ENCODE data around the gene HIVEP3.

Gene HIVEP3

DNA sequence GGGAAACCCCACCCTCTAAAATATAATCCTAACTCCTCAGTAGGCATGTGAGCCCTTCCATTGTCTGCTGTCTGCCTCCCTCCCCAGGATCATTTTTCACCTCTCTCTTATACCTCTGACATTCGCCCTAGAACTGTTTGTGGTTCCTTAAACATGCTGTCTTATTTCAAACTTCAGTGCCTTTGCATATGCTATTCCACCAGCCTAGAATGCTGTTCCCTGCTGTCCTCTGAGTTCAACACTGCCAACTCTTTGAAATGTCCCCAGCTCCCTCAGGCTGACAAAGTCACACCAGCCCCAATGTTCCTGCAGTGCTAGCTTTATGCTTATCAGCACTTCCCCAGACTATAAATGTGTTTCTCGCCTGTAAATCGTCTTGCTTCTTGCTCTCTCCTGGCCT is 119.5 kb downstream of the HIVEP3 start:
- TF ChIP-seq SIN3A (IDR thresholded peaks at IDR 0.05; ENCODE audit: borderline replicate concordance, insufficient read depth, low read length) (no peak), POLR2AphosphoS5 (IDR thresholded peaks at IDR 0.05; ENCODE audit: low read depth, low read length) (no peak), TAF1 (IDR thresholded peaks at IDR 0.05; ENCODE audit: borderline replicate concordance, insufficient read depth, low read length) (no peak), FOXP2 (optimal IDR thresholded peaks at IDR 0.05; ENCODE audit: borderline replicate concordance, extremely low read depth, extremely low read length, insufficient read depth) (no peak)
- TF ChIP-seq, protein P1, sequence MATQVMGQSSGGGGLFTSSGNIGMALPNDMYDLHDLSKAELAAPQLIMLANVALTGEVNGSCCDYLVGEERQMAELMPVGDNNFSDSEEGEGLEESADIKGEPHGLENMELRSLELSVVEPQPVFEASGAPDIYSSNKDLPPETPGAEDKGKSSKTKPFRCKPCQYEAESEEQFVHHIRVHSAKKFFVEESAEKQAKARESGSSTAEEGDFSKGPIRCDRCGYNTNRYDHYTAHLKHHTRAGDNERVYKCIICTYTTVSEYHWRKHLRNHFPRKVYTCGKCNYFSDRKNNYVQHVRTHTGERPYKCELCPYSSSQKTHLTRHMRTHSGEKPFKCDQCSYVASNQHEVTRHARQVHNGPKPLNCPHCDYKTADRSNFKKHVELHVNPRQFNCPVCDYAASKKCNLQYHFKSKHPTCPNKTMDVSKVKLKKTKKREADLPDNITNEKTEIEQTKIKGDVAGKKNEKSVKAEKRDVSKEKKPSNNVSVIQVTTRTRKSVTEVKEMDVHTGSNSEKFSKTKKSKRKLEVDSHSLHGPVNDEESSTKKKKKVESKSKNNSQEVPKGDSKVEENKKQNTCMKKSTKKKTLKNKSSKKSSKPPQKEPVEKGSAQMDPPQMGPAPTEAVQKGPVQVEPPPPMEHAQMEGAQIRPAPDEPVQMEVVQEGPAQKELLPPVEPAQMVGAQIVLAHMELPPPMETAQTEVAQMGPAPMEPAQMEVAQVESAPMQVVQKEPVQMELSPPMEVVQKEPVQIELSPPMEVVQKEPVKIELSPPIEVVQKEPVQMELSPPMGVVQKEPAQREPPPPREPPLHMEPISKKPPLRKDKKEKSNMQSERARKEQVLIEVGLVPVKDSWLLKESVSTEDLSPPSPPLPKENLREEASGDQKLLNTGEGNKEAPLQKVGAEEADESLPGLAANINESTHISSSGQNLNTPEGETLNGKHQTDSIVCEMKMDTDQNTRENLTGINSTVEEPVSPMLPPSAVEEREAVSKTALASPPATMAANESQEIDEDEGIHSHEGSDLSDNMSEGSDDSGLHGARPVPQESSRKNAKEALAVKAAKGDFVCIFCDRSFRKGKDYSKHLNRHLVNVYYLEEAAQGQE (IDR thresholded peaks at IDR 0.05; ENCODE audit: insufficient read depth in 1 of 2, low read depth in 2 of 2, low read length in 2 of 2): no peak

DNA sequence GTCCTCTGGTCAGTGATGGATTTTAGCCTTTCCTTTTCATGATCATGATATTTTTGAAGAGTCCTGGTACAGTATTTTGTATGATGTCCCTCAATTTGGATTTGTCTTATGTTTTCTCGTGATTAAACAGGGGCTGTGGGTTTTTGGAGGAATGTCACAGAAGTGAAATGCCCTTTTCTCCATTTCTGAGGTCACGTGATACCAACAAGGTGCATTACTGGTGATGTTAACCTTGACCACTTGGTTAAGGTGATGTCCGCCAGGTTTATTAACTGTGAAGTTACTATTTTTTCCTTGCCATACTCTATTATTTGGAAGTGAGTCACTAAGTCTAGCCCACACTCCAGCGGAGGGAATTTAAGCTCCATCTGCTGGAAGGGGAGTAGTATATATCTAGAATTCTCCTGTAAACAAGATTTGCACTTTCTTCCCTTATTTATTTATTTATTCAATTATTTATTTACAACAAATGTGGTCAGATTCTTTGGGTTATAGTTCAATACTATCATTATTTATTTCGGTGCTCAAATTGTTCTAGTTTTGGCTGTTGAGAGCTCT is 123.4 kb downstream of the HIVEP3 start:
- TF ChIP-seq, protein P1 (IDR thresholded peaks at IDR 0.05; ENCODE audit: insufficient read depth in 1 of 2, low read depth in 2 of 2, low read length in 2 of 2): no peak
- no peak for TF ChIP-seq SIN3A (IDR thresholded peaks at IDR 0.05; ENCODE audit: borderline replicate concordance, insufficient read depth, low read length)
- TF ChIP-seq TAF1 (IDR thresholded peaks at IDR 0.05; ENCODE audit: borderline replicate concordance, insufficient read depth, low read length): no peak
- TF ChIP-seq FOXP2 (optimal IDR thresholded peaks at IDR 0.05; ENCODE audit: borderline replicate concordance, extremely low read depth, extremely low read length, insufficient read depth): no peak
- TF ChIP-seq POLR2AphosphoS5 (IDR thresholded peaks at IDR 0.05; ENCODE audit: low read depth, low read length): no peak

DNA sequence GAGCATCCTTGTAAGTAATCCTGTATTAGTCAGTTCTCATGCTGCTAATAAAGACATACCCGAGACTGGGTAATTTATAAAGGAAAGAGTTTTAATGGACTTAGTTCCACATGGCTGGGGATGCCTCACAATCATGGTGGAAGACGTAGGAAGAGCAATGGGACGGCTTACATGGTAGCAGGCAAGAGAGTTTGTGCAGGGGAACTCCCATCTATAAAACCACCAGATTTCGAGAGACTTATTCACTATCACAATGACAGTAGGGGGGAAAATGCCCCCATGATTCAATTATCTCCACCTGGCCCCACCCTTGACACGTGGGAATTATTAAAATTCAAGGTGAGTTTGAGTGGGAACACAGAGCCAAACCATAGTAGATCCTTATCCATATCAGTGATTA is 124.7 kb downstream of the HIVEP3 start:
- TF ChIP-seq FOXP2 (optimal IDR thresholded peaks at IDR 0.05; ENCODE audit: borderline replicate concordance, extremely low read depth, extremely low read length, insufficient read depth) (no peak), SIN3A (IDR thresholded peaks at IDR 0.05; ENCODE audit: borderline replicate concordance, insufficient read depth, low read length) (no peak), TAF1 (IDR thresholded peaks at IDR 0.05; ENCODE audit: borderline replicate concordance, insufficient read depth, low read length) (no peak), POLR2AphosphoS5 (IDR thresholded peaks at IDR 0.05; ENCODE audit: low read depth, low read length) (no peak)
- TF ChIP-seq, protein P1 (IDR thresholded peaks at IDR 0.05; ENCODE audit: insufficient read depth in 1 of 2, low read depth in 2 of 2, low read length in 2 of 2): no peak

DNA sequence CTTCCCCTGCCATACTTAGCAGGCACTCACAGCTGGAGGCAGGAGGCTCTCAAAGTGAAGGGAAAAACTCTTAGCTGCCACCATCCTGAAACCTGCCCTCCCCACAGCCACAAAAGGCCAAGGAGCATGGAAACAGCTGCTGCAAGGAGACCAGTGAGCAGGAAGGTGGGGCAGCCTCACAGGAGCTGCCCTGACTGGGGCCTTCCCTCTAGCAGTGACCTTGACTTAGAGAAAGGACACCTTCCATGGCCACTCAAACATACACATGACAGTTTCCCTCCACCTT is 126.3 kb downstream of the HIVEP3 start:
- TF ChIP-seq POLR2AphosphoS5 (IDR thresholded peaks at IDR 0.05; ENCODE audit: low read depth, low read length) (no peak), TAF1 (IDR thresholded peaks at IDR 0.05; ENCODE audit: borderline replicate concordance, insufficient read depth, low read length) (no peak), FOXP2 (optimal IDR thresholded peaks at IDR 0.05; ENCODE audit: borderline replicate concordance, extremely low read depth, extremely low read length, insufficient read depth) (no peak), SIN3A (IDR thresholded peaks at IDR 0.05; ENCODE audit: borderline replicate concordance, insufficient read depth, low read length) (no peak)
- TF ChIP-seq, protein P1 (IDR thresholded peaks at IDR 0.05; ENCODE audit: insufficient read depth in 1 of 2, low read depth in 2 of 2, low read length in 2 of 2): no peak
